H1 (cell line): ENCODE data around the gene SSC5D. TPM values are rescaled to one million over a fixed set of nuclear protein-coding genes. Genes with fewer than 3 reads are reported as not detected.
A peak's percentile ranks its signal among the peaks of the same experiment; 100 is the strongest.

Source experiments
- CTCF ChIA-PET: fragments of 300-600 bp; sonication (Branson Sonifier 250); formaldehyde crosslinking; loops from one replicate; lab custom pipeline; 2021; ENCODE audit not compliant: partially characterized antibody; lab: Charles Lee
- POLR2A ChIA-PET: fragments of 300-600 bp; sonication (Branson Sonifier 250); formaldehyde crosslinking; loops from one replicate; lab custom pipeline; 2021; ENCODE audit warnings: inconsistent platforms; ENCODE audit not compliant: partially characterized antibody; lab: Charles Lee
- DNase-seq, 2 experiments: peaks; one replicate each; pipeline versions ENCODE4 v3.0.0 to v3.0.0-alpha.2; 2010 to 2022; ENCODE audit warnings: low spot score in 2 of 2, low read depth in 1 of 2, mixed read lengths in 1 of 2
- FAIRE-seq: peaks from 2 replicates; lab custom pipeline; 2011; peaks lifted over from hg19 to GRCh38; lab: Jason Lieb, UNC
- H2AFZ ChIP-seq: 2 replicates; pipeline ENCODE4 v1.8.1; 2012; ENCODE audit warnings: low read length, inconsistent platforms
- H2AK5ac ChIP-seq: 2 replicates; pipeline ENCODE4 v1.6.1; 2013; ENCODE audit warnings: low read depth, low read length
- H2BK120ac ChIP-seq: replicated peaks from 2 replicates; pipeline ENCODE3; 2013; ENCODE audit warnings: low read depth, low read length, inconsistent platforms
- H2BK12ac ChIP-seq: 2 replicates; pipeline ENCODE4 v1.6.1; 2013; ENCODE audit warnings: low read depth, low read length
- H2BK15ac ChIP-seq: 2 replicates; pipeline ENCODE4 v1.6.1; 2013; ENCODE audit warnings: low read length
- H2BK20ac ChIP-seq: 2 replicates; pipeline ENCODE4 v1.6.1; 2013; ENCODE audit warnings: low read length
- H2BK5ac ChIP-seq: 2 replicates; pipeline ENCODE4 v1.6.1; 2013; ENCODE audit warnings: low read depth, low read length
- H3K14ac ChIP-seq: 2 replicates; pipeline ENCODE4 v1.6.1; 2013; ENCODE audit warnings: inconsistent platforms; ENCODE audit not compliant: insufficient read length
- H3K18ac ChIP-seq: 2 replicates; pipeline ENCODE4 v1.6.1; 2013; ENCODE audit warnings: low read length; ENCODE audit errors: extremely low read depth
- H3K23ac ChIP-seq: 2 replicates; pipeline ENCODE4 v1.6.1; 2013; ENCODE audit warnings: inconsistent platforms; ENCODE audit not compliant: insufficient read length
- H3K23me2 ChIP-seq: 2 replicates; pipeline ENCODE4 v1.6.1; 2013; ENCODE audit warnings: low read depth, low read length
- H3K27ac ChIP-seq: 2 replicates; pipeline ENCODE4 v1.6.1; 2011; ENCODE audit warnings: low read depth, low read length, inconsistent platforms
- H3K27me3 ChIP-seq, 4 experiments: replicated peaks in 1 of 4; 1 replicate in 1 of 4; 2 replicates in 3 of 4; pipeline versions ENCODE4 v1.6.1 to v1.8.1; 2011 to 2013; ENCODE audit warnings: low read length in 3 of 4, mild to moderate bottlenecking in 3 of 4, inconsistent platforms in 2 of 4, mixed read lengths in 2 of 4, moderate library complexity in 1 of 4; ENCODE audit not compliant: control insufficient read depth in 3 of 4, insufficient read depth in 3 of 4; ENCODE audit errors: extremely low read depth in 1 of 4
- H3K36me3 ChIP-seq, 4 experiments: 2 replicates each; pipeline versions ENCODE4 v1.6.1 to v1.8.1; 2011 to 2013; ENCODE audit warnings: mild to moderate bottlenecking in 4 of 4, low read length in 3 of 4, moderate library complexity in 2 of 4, control low read depth in 1 of 4, inconsistent platforms in 1 of 4; ENCODE audit not compliant: insufficient read depth in 4 of 4, control insufficient read depth in 2 of 4
- H3K4ac ChIP-seq: replicated peaks from 2 replicates; pipeline ENCODE3; 2013; ENCODE audit warnings: low read length, low read depth, mixed read lengths, inconsistent platforms; ENCODE audit not compliant: insufficient read length
- H3K4me1 ChIP-seq, 4 experiments: replicated peaks in 1 of 4; 1 replicate in 1 of 4; 2 replicates in 3 of 4; pipeline versions ENCODE4 v1.6.1 to v1.8.1; 2011 to 2013; ENCODE audit warnings: low read length in 3 of 4, inconsistent platforms in 2 of 4, mixed read lengths in 1 of 4; ENCODE audit not compliant: insufficient read depth in 4 of 4, control insufficient read depth in 3 of 4
- H3K4me2 ChIP-seq, 2 experiments: 2 replicates each; pipeline versions ENCODE4 v1.6.1 to v1.8.1; 2011 to 2013; ENCODE audit warnings: low read depth in 2 of 2, low read length in 2 of 2, control low read depth in 1 of 2, inconsistent platforms in 1 of 2, mild to moderate bottlenecking in 1 of 2; ENCODE audit not compliant: insufficient read depth in 1 of 2
- H3K4me3 ChIP-seq, 4 experiments: fragments of 200-600, 300-600 bp in 1 of 4; sonication (generic), shearing (Covaris generic), sonication (Bioruptor Twin) in 1 of 4; 2 replicates each; pipeline versions ENCODE4 v1.5.1 to v1.8.1; 2011 to 2016; ENCODE audit warnings: low read length in 4 of 4, low read depth in 3 of 4, control low read depth in 2 of 4, inconsistent platforms in 2 of 4, mild to moderate bottlenecking in 2 of 4, mixed read lengths in 1 of 4, moderate library complexity in 1 of 4; ENCODE audit not compliant: insufficient read depth in 2 of 4; ENCODE audit errors: extremely low read depth in 1 of 4
- H3K56ac ChIP-seq: replicated peaks from 2 replicates; pipeline ENCODE3; 2013; ENCODE audit warnings: low read depth, mild to moderate bottlenecking, mixed read lengths, low read length, inconsistent platforms; ENCODE audit not compliant: insufficient read length
- H3K79me1 ChIP-seq: 2 replicates; pipeline ENCODE4 v1.6.1; 2013; ENCODE audit warnings: low read depth, low read length, control low read depth
- H3K79me2 ChIP-seq, 2 experiments: 2 replicates each; pipeline versions ENCODE4 v1.6.1 to v1.8.1; 2012 to 2013; ENCODE audit warnings: low read length in 2 of 2, mild to moderate bottlenecking in 2 of 2, inconsistent platforms in 1 of 2; ENCODE audit not compliant: insufficient read depth in 2 of 2, control insufficient read depth in 1 of 2
- H3K9ac ChIP-seq, 4 experiments: replicated peaks in 1 of 4; 1 replicate in 1 of 4; 2 replicates in 3 of 4; pipeline versions ENCODE4 v1.6.1 to v1.8.1; 2011 to 2013; ENCODE audit warnings: low read depth in 3 of 4, low read length in 3 of 4, control low read depth in 2 of 4, mild to moderate bottlenecking in 2 of 4, moderate library complexity in 2 of 4, inconsistent platforms in 1 of 4; ENCODE audit errors: extremely low read depth in 1 of 4
- H3K9me3 ChIP-seq, 2 experiments: 2 replicates each; pipeline versions ENCODE4 v1.6.1 to v1.8.1; 2012 to 2013; ENCODE audit warnings: mild to moderate bottlenecking in 2 of 2, moderate library complexity in 2 of 2, control low read depth in 1 of 2, inconsistent platforms in 1 of 2, low read depth in 1 of 2, low read length in 1 of 2, mixed read lengths in 1 of 2; ENCODE audit not compliant: insufficient read depth in 2 of 2
- H4K20me1 ChIP-seq, 2 experiments: replicated peaks in 1 of 2; 2 replicates each; pipeline versions ENCODE3 to v1.8.1; 2011 to 2013; ENCODE audit warnings: inconsistent platforms in 2 of 2, low read length in 2 of 2, mild to moderate bottlenecking in 1 of 2; ENCODE audit not compliant: insufficient read depth in 2 of 2, control insufficient read depth in 1 of 2
- H4K5ac ChIP-seq: 2 replicates; pipeline ENCODE4 v1.6.1; 2013; ENCODE audit warnings: low read length, low read depth, mixed read lengths, inconsistent platforms; ENCODE audit not compliant: insufficient read length
- H4K8ac ChIP-seq: 2 replicates; pipeline ENCODE4 v1.8.0; 2013; ENCODE audit warnings: mild to moderate bottlenecking, moderate library complexity, low read length, inconsistent platforms; ENCODE audit not compliant: insufficient read depth; ENCODE audit errors: extremely low read depth
- H4K91ac ChIP-seq: replicated peaks from 2 replicates; pipeline ENCODE3; 2013; ENCODE audit warnings: low read length, mixed read lengths, inconsistent platforms; ENCODE audit not compliant: insufficient read length
- ASH2L ChIP-seq: fragments of 200-600, 300-600 bp; sonication (generic); IDR thresholded peaks from one replicate; pipeline ENCODE4 v1.7.1; 2017; ENCODE audit warnings: low read length
- ATF3 ChIP-seq: IDR thresholded peaks from 2 replicates; pipeline ENCODE4 v1.6.1; 2011; ENCODE audit warnings: low read depth, mild to moderate bottlenecking, low read length; ENCODE audit not compliant: insufficient read depth
- BRCA1 ChIP-seq: IDR thresholded peaks from 2 replicates; pipeline ENCODE4 v1.6.1; 2012; ENCODE audit warnings: low read depth, low read length, improper control_type of control experiment
- NRF1 ChIP-seq: IDR thresholded peaks from 2 replicates; pipeline ENCODE4 v1.6.1; 2011; ENCODE audit warnings: mild to moderate bottlenecking, low read depth, low read length, improper control_type of control experiment
- RFX5 ChIP-seq: IDR thresholded peaks from 2 replicates; pipeline ENCODE4 v1.6.1; 2011; ENCODE audit warnings: low read depth, low read length, improper control_type of control experiment, borderline replicate concordance
- RXRA ChIP-seq: IDR thresholded peaks from 2 replicates; pipeline ENCODE4 v1.6.1; 2011; ENCODE audit warnings: low read depth, mild to moderate bottlenecking, low read length, moderate library complexity; ENCODE audit not compliant: insufficient read depth
- SIN3A ChIP-seq, 2 experiments: IDR thresholded peaks in 1 of 2; conservative IDR thresholded peaks in 1 of 2; 2 replicates each; pipeline ENCODE4 v1.6.1; 2011 to 2012; ENCODE audit warnings: low read length in 2 of 2, improper control_type of control experiment in 1 of 2, low read depth in 1 of 2, mild to moderate bottlenecking in 1 of 2
- SP1 ChIP-seq: IDR thresholded peaks from 2 replicates; pipeline ENCODE4 v1.6.1; 2011; ENCODE audit warnings: low read depth, low read length
- TEAD4 ChIP-seq: IDR thresholded peaks from 2 replicates; pipeline ENCODE4 v1.6.1; 2012; ENCODE audit warnings: low read depth, low read length, inconsistent platforms, mixed read lengths
- WGBS, 2 experiments: shearing (Covaris generic) in 1 of 2; methylation state at CpG; one replicate each; pipeline versions ENCODE4 v1.1.6 to v1.1.7; 2013 to 2015; ENCODE audit warnings: low lambda C conversion rate in 2 of 2, mixed read lengths in 2 of 2, inconsistent platforms in 1 of 2, low coverage in 1 of 2, missing lambda C conversion rate in 1 of 2; ENCODE audit not compliant: insufficient replicate concordance in 2 of 2, insufficient coverage in 1 of 2, insufficient read length in 1 of 2; ENCODE audit errors: extremely low coverage in 1 of 2, missing lambda C conversion rate in 1 of 2; 5-methylcytosine and 5-hydroxymethylcytosine counted together
- polyA plus RNA-seq, 7 experiments: library from polyadenylated mRNA; depleted of rRNA in 3 of 7; stranded (reverse) in 5 of 7; unstranded in 2 of 7; fragments of >200 nt in 5 of 7; fragments of 200-250 nt in 2 of 7; gene quantifications; 1 replicate in 5 of 7; 2 replicates in 1 of 7; 4 replicates in 1 of 7; pipeline versions ENCODE4 v1.2.1 to v1.2.3, GENCODE V29; 2011 to 2013; ENCODE audit warnings: missing spikeins in 2 of 7, mixed read lengths in 2 of 7
- total RNA-seq: library from RNA; stranded (reverse); fragmentation: NEBNext Ultra II Directional; extraction: Animal tissue kit (Norgen Biotek cat#: 25700); gene quantifications from 2 replicates; pipeline ENCODE4 v1.2.1, GENCODE V29; 2021

The SSC5D gene
- total and polyA plus RNA-seq, 2 of the 8 experiments (the other 6 are each of a cell fraction or from before 2014, with no cell fraction given), result 0.39 to 1.7 TPM

GRCh38 chr19:55477905-55478304, 10.3 kb upstream of the SSC5D start:
- CTCF ChIA-PET, result interaction anchor here (0.6 to 5.5 kb wide), 6 partner anchors 10 to 153 kb away, joined by 3 to 31 read pairs (median 4); no protein-coding TSS in a partner anchor
- Histone ChIP-seq H3K4me2 (peak overlapping the region; percentile 2 to 63; a peak in 3 of 4 replicates), H3K9me3 (no peaks in the 10 kb centered on the region), H3K79me1 (peaks cover 11% of the 10 kb centered on the region), H4K91ac (peak overlapping the region; percentile 47), H2BK20ac (no peak overlapping the region), H3K18ac (no peak overlapping the region), H3K23me2 (peaks cover 3% of the 10 kb centered on the region), H2BK120ac (no peak overlapping the region), H4K5ac (no peak overlapping the region), H3K27ac (no peak overlapping the region), H2BK15ac (no peak overlapping the region), H2BK12ac (no peak overlapping the region), H2AFZ (no peak overlapping the region), H2AK5ac (no peak overlapping the region), H3K23ac (no peak overlapping the region), H3K79me2 (peaks cover 0 to 18% of the 10 kb centered on the region in 2 experiments; a peak in 2 of 4 replicates), H3K14ac (no peak overlapping the region), H2BK5ac (no peak overlapping the region), H3K4me3 (peak overlapping the region in 1 of 4 experiments; percentile 95; a peak in 2 of 8 replicates), H3K56ac (no peak overlapping the region), H3K4me1 (peaks cover 0 to 24% (median 10%) of the 10 kb centered on the region in 4 experiments; a peak in 5 of 7 replicates), H3K4ac (peak overlapping the region; percentile 80), H4K8ac (peak overlapping the region; percentile 86; the same call in 1 of the 2 replicates), H3K9ac (no peak overlapping the region; a peak in 1 of 7 replicates), H3K27me3 (no peaks in the 10 kb centered on the region; a peak in 2 of 7 replicates), H4K20me1 (peaks cover 0 to 3% of the 10 kb centered on the region in 2 experiments), H3K36me3 (peaks cover 0 to 5% (median 0%) of the 10 kb centered on the region in 4 experiments; a peak in 2 of 8 replicates)
- WGBS, 2 experiments, result 89 to 100% methylated on average over 1 to 13 of the region's 13 CpGs
- DNase-seq (no peak), FAIRE-seq (no peak)
- TF ChIP-seq SP1 (no peak), RXRA (no peak), TEAD4 (no peak), RFX5 (no peak), NRF1 (no peak), ASH2L (no peak), SIN3A (conservative IDR thresholded peaks at IDR 0.05 in 1 of 2, IDR thresholded peaks at IDR 0.05 in 1 of 2; ENCODE audit: low read depth in 1 of 2, low read length in 2 of 2) (no peak), ATF3 (no peak), BRCA1 (no peak)
- POLR2A ChIA-PET, result interaction anchor here (0.6 to 7.6 kb wide), 9 partner anchors 10 to 1637 kb away, joined by 3 to 57 read pairs (median 3); partner anchors contain the start of genes SBK2 and SSC5D
